Glutamatergic neuron (in vitro differentiated cells): ENCODE results near the gene KIF26B. TPM values are rescaled to one million over a fixed set of nuclear protein-coding genes. Genes with fewer than 3 reads are reported as not detected.

Experiments
- DNase-seq: peaks from one replicate; pipeline ENCODE4 v3.0.0; 2022
- H3K27ac Mint-ChIP-seq: one replicate; pipeline ENCODE4 v1.8.0; 2020; ENCODE audit warnings: mild to moderate bottlenecking, mixed read lengths, inconsistent platforms; ENCODE audit not compliant: unreplicated experiment
- H3K27me3 Mint-ChIP-seq: one replicate; pipeline ENCODE4 v1.8.0; 2020; ENCODE audit warnings: mild to moderate bottlenecking, moderate library complexity, mixed read lengths, inconsistent platforms; ENCODE audit not compliant: unreplicated experiment
- H3K36me3 Mint-ChIP-seq: one replicate; pipeline ENCODE4 v1.8.0; 2020; ENCODE audit warnings: mild to moderate bottlenecking, mixed read lengths, inconsistent platforms; ENCODE audit not compliant: unreplicated experiment
- H3K4me1 Mint-ChIP-seq: one replicate; pipeline ENCODE4 v1.8.0; 2020; ENCODE audit warnings: mild to moderate bottlenecking, low read depth, mixed read lengths, inconsistent platforms; ENCODE audit not compliant: unreplicated experiment
- H3K4me3 Mint-ChIP-seq: one replicate; pipeline ENCODE4 v1.8.0; 2020; ENCODE audit warnings: mild to moderate bottlenecking, mixed read lengths, inconsistent platforms; ENCODE audit not compliant: unreplicated experiment
- H3K9me3 Mint-ChIP-seq: one replicate; pipeline ENCODE4 v1.8.0; 2020; ENCODE audit warnings: mild to moderate bottlenecking, moderate library complexity, mixed read lengths, inconsistent platforms; ENCODE audit not compliant: unreplicated experiment
- total RNA-seq: library from RNA; stranded (reverse); fragmentation: NEBNext Ultra II Directional; extraction: Animal tissue kit (Norgen Biotek cat#: 25700); gene quantifications from one replicate; pipeline ENCODE4 v1.2.1, GENCODE V29; 2021; ENCODE audit not compliant: unreplicated experiment
- TF ChIP-seq, protein P1 (sequence below): fragments of 200-600 bp; sonication (generic); IDR thresholded peaks from one replicate; pipeline ENCODE4 v1.5.0; 2021; ENCODE audit not compliant: partially characterized antibody, unreplicated experiment

Gene KIF26B
- total RNA-seq, 1 donor from 2014 or later = 2.4 TPM

DNA sequence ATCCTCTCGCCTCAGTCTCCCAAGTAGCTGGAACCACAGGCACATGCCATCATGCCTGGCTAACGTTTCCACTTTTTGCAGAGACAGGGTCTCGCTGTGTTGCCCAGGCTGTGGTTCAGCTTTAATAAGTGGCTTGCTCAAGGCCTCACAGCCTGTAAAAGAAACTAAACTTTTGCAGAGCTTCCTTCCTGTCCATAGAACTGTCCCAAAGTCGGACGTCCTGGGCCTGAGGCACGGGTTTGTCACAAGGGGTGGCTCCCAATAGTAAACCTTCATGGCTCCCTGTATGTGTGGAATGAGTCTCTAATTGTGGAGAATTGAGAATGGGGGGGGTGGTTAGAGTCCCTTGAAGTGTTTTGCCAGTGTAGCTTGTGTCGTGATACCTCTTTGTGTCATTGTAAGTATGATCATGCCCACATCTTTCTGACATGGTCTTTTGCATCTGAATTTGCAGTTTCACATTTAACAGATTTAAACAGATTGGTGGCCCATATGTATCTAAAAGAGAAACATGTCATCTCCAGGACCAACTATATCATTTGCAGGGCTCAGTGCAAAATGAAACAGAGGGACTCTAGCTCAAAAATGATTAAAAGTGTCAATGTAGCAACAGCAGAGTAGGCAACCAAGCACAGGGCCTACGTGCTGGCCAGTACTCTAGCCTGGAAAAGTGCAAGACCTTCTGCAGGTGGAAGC lies 332.1 kb downstream of the KIF26B start:
- DNase-seq = no peak
- peaks cover 2% of the 10 kb centered on the region for H3K9me3 Mint-ChIP-seq

DNA sequence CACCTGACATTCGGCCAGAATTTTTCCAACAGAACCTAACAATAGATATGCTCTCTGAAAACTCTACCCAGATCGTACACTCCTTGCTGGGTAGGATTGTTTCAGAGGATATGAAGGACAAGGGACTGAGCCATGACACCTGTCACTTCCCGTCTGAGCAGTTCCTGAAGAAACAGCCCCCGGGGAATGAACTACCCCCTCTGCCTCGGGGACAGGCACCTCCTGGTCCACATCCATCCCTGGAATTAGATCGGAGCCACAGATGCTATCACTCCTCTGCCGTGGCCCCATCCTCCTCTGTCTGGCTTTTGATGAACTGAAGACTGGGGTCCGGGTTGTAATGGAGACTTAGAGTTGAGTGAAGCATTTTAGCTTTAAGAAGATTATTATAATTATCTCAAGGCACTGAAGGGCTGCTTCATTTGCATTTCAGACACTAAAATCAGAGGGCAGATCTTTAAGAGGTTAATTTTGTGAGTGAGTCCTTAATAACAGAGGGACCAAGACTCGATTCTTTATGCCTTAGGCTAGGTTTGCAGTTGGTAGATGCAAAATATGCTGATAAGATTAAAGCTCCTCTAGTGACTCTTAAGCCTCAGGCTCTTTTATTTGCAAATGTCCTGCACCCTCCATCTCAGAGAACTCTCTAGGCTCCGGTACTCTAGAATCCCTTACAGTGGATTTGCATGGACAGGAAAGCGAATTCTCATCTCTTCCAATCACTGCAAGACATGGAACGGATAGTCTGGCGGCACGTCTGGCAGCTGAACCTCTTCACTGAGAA lies 333.8 kb downstream of the KIF26B start:
- no peaks in the 10 kb centered on the region for H3K9me3 Mint-ChIP-seq
- H3K4me3 Mint-ChIP-seq = no peak overlapping the region
- DNase-seq = no peak
- H3K36me3 Mint-ChIP-seq = peaks cover 4% of the 10 kb centered on the region
- no peaks in the 10 kb centered on the region for H3K27me3 Mint-ChIP-seq
- no peak overlapping the region for H3K27ac Mint-ChIP-seq
- H3K4me1 Mint-ChIP-seq = peaks cover 6% of the 10 kb centered on the region
- TF ChIP-seq, protein P1, sequence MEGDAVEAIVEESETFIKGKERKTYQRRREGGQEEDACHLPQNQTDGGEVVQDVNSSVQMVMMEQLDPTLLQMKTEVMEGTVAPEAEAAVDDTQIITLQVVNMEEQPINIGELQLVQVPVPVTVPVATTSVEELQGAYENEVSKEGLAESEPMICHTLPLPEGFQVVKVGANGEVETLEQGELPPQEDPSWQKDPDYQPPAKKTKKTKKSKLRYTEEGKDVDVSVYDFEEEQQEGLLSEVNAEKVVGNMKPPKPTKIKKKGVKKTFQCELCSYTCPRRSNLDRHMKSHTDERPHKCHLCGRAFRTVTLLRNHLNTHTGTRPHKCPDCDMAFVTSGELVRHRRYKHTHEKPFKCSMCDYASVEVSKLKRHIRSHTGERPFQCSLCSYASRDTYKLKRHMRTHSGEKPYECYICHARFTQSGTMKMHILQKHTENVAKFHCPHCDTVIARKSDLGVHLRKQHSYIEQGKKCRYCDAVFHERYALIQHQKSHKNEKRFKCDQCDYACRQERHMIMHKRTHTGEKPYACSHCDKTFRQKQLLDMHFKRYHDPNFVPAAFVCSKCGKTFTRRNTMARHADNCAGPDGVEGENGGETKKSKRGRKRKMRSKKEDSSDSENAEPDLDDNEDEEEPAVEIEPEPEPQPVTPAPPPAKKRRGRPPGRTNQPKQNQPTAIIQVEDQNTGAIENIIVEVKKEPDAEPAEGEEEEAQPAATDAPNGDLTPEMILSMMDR = no peak

More for the DNA sequence above, 332.1 kb downstream of the KIF26B start:
- Mint-ChIP-seq H3K27ac (no peak overlapping the region), H3K4me3 (no peak overlapping the region), H3K4me1 (peaks cover 6% of the 10 kb centered on the region), H3K27me3 (no peaks in the 10 kb centered on the region), H3K36me3 (peaks cover 4% of the 10 kb centered on the region)
- TF ChIP-seq, protein P1 = no peak

DNA sequence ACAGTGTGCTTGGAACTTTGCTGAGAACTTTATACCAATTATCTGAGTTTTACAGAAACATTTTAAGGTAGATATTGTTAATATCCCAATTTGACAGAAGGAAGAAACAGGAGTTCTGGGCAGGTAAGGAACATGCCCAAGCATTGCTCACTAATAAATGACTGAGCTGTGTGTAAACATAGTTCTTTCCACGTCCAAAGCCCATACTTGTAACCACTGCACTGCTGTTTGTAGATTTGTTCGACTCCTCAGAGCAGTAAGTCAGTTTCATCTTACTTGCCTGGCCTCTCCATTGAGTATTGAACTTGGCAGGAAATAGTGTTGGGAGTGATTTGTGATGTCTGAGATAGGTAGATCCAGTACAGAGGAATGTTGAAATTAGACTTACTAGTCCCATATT lies 335.1 kb downstream of the KIF26B start:
- no peaks in the 10 kb centered on the region for H3K9me3 Mint-ChIP-seq
- peaks cover 4% of the 10 kb centered on the region for H3K36me3 Mint-ChIP-seq
- H3K27ac Mint-ChIP-seq = no peak overlapping the region
- TF ChIP-seq, protein P1 = no peak
- H3K27me3 Mint-ChIP-seq = no peaks in the 10 kb centered on the region
- DNase-seq = no peak
- H3K4me1 Mint-ChIP-seq = peaks cover 6% of the 10 kb centered on the region
- H3K4me3 Mint-ChIP-seq = no peak overlapping the region

- no peaks in the 10 kb centered on the region for H3K27me3 Mint-ChIP-seq
- H3K27ac Mint-ChIP-seq = no peak overlapping the region
- H3K36me3 Mint-ChIP-seq = peaks cover 4% of the 10 kb centered on the region
- peaks cover 6% of the 10 kb centered on the region for H3K4me1 Mint-ChIP-seq
- H3K9me3 Mint-ChIP-seq = peaks cover 3% of the 10 kb centered on the region
- TF ChIP-seq, protein P1 = peak; percentile 51
- H3K4me3 Mint-ChIP-seq = no peak overlapping the region
- no peak for DNase-seq
Measured at GRCh38 chr1:245493029-245493428, 338.2 kb downstream of the KIF26B start.

- no peak overlapping the region for H3K27ac Mint-ChIP-seq
- peaks cover 3% of the 10 kb centered on the region for H3K36me3 Mint-ChIP-seq
- no peaks in the 10 kb centered on the region for H3K27me3 Mint-ChIP-seq
- H3K9me3 Mint-ChIP-seq = peaks cover 3% of the 10 kb centered on the region
- H3K4me3 Mint-ChIP-seq = no peak overlapping the region
- no peaks in the 10 kb centered on the region for H3K4me1 Mint-ChIP-seq
- TF ChIP-seq, protein P1 = no peak
- DNase-seq = no peak
Measured at GRCh38 chr1:245495681-245496080, 340.9 kb downstream of the KIF26B start.
